H7 (cell line): ENCODE results near the gene LHFPL4. TPM values are rescaled to one million over a fixed set of nuclear protein-coding genes. Genes with fewer than 3 reads are reported as not detected.
A peak's percentile ranks its signal among the peaks of the same experiment; 100 is the strongest.
"Not testable (repeated sequence)": the region's sequence is repeated elsewhere in the genome, so short reads cannot be mapped to it uniquely, and the experiment has no call there.

Experiments
- DNase-seq: peaks from one replicate; pipeline ENCODE4 v3.0.0; 2012
- H3K27me3 ChIP-seq: 2 replicates; pipeline ENCODE4 v1.6.0; 2011; ENCODE audit warnings: mild to moderate bottlenecking, low read length; ENCODE audit not compliant: control insufficient read depth, insufficient read depth
- H3K36me3 ChIP-seq: replicated peaks from 2 replicates; pipeline ENCODE4 v1.5.1; 2011; ENCODE audit warnings: low read length; ENCODE audit not compliant: control insufficient read depth, insufficient read depth
- H3K4me3 ChIP-seq: 2 replicates; pipeline ENCODE4 v1.5.1; 2011; ENCODE audit warnings: low read depth, mild to moderate bottlenecking, control low read depth, low read length, moderate library complexity; ENCODE audit not compliant: insufficient read depth
- total RNA-seq: library from RNA; depleted of rRNA; stranded (reverse); fragments of >200 nt; shearing (Covaris generic); gene quantifications from 2 replicates; pipeline ENCODE4 v1.2.3, GENCODE V29; 2014; rRNA removed

The LHFPL4 gene
- 14.6 and 16.1 TPM in 2 replicates for total RNA-seq

- Histone ChIP-seq H3K36me3 (no peaks in the 10 kb centered on the region), H3K27me3 (peaks cover 7% of the 10 kb centered on the region), H3K4me3 (peak within 1 kb of the TSS; percentile 60)
- DNase-seq: peak; percentile 96
These were observed at the start of gene LHFPL4 for GRCh38 chr3:9553021-9553947. Gene LHFPL4, minus strand, starts transcription at chr3:9553822. Its CDS starts 1,143 bp downstream, at chr3:9552679.

DNA sequence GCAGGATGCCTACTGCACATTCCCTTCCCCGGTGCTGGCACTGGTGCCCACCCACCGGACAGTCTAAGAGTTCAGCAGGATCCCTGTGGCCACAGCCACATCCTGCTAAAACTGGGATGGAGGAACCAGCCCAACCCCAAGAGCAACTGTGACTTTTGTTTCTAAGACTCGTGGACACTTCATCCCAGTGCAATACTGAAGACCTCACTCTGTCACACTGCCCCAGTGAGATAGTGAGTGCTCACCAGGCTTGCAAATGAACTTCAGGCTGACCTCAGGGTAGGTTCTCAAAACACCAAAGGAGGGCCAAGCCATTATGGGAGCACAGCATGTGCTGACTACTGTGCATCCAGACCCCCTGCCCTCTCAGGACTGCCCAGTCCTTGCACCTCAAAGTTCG lies 49.0 kb upstream of the LHFPL4 start:
- Histone ChIP-seq H3K27me3 (no peaks in the 10 kb centered on the region), H3K4me3 (no peak overlapping the region), H3K36me3 (no peaks in the 10 kb centered on the region)
- DNase-seq: no peak

- H3K4me3 ChIP-seq, H3K27me3 ChIP-seq, H3K36me3 ChIP-seq, DNase-seq: not testable (repeated sequence)
These were observed 47.5 kb upstream of the LHFPL4 start for GRCh38 chr3:9601006-9601581.

DNA sequence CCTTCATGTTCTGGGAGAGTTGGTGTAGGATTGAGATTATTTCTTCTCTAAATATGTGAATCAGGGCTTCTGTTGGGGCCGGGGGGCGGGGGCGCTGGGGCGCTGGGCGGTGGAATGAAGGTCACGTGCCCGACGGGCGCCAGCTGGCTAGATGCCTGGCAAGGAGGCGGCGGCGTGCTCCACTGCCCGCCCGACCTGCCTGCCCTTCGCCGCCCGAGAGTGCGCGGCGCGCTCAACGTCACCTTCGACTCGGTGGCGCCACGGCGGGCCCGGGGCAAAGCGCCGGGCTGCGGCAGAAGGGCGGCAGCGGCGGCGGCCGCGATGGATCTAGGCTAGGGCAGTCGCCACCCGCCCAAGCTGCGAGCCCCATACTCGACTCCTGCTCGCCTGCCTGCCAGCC lies 47.0 kb upstream of the LHFPL4 start:
- peak; percentile 34 for DNase-seq
- Histone ChIP-seq H3K36me3 (no peaks in the 10 kb centered on the region), H3K27me3 (no peaks in the 10 kb centered on the region), H3K4me3 (no peak overlapping the region)

- H3K4me3 ChIP-seq: no peak overlapping the region
- no peaks in the 10 kb centered on the region for H3K36me3 ChIP-seq
- no peaks in the 10 kb centered on the region for H3K27me3 ChIP-seq
- DNase-seq: no peak
These were observed 45.3 kb upstream of the LHFPL4 start for GRCh38 chr3:9598783-9599387.

- Histone ChIP-seq H3K4me3 (no peak overlapping the region), H3K36me3 (no peaks in the 10 kb centered on the region), H3K27me3 (no peaks in the 10 kb centered on the region)
These were observed 42.3 kb upstream of the LHFPL4 start for GRCh38 chr3:9595877-9596276.

DNA sequence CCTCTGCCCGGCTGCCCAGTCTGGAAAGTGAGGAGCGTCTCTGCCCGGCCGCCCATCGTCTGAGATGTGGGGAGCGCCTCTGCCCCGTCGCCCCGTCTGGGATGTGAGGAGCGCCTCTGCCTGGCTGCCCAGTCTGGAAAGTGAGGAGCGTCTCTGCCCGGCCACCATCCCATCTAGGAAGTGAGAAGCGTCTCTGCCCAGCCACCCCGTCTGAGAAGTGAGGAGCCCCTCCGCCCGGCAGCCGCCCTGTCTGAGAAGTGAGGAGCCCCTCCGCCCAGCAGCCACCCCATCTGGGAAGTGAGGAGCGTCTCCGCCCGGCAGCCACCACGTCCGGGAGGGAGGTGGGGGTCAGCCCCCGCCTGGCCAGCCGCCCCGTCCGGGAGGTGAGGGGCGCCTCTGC lies 38.2 kb upstream of the LHFPL4 start:
- not testable (repeated sequence) for H3K36me3 ChIP-seq, H3K4me3 ChIP-seq, H3K27me3 ChIP-seq, DNase-seq

More at GRCh38 chr3:9595877-9596276, 42.3 kb upstream of the LHFPL4 start:
- no peak for DNase-seq

- DNase-seq: no peak
- H3K4me3 ChIP-seq: no peak overlapping the region
- no peaks in the 10 kb centered on the region for H3K27me3 ChIP-seq
- H3K36me3 ChIP-seq: no peaks in the 10 kb centered on the region
These were observed 36.7 kb upstream of the LHFPL4 start for GRCh38 chr3:9590282-9590791.

DNA sequence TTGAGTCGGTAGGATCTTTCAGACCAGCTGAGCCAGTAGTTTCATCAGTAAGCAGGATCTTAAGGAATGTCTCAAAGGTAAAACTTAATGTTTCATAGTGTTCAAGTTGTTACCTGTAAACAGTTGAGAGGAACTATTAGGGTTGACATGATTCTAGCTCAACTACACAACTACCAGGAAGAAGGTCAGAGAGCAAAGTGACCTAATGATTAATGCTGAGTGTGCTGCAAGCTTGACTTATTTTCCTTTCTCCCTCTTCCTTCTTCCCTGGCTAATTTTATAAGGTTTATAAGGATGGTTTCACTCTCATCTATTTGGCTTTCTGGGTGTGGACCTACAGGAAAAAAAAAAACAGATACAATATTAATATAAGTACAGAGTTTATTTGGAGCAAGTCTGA lies 30.2 kb upstream of the LHFPL4 start:
- Histone ChIP-seq H3K36me3 (no peaks in the 10 kb centered on the region), H3K27me3 (no peaks in the 10 kb centered on the region), H3K4me3 (no peak overlapping the region)
- no peak for DNase-seq

DNA sequence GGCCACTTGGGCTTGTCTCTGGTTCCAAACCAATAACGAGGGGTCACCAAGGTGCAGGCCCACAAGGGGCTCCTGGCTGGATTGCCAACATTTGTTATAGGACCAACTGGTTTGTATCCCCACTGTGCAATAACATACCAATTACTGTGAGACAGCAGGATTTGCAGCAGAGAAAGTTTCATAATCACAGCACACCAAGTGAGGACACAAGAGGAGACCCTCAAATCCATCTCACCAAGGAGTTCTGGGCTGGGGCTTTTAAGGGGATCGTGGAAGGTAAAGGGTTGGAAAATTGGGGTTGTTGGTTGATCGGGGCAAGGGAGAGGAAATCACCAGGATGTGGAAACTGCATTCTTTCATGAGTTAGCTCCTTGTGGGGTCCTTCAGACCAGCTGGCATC lies 29.7 kb upstream of the LHFPL4 start:
- DNase-seq: no peak
- Histone ChIP-seq H3K36me3 (no peaks in the 10 kb centered on the region), H3K27me3 (no peaks in the 10 kb centered on the region), H3K4me3 (no peak overlapping the region)

- H3K27me3 ChIP-seq: no peaks in the 10 kb centered on the region
- no peak overlapping the region for H3K4me3 ChIP-seq
- H3K36me3 ChIP-seq: no peaks in the 10 kb centered on the region
- no peak for DNase-seq
These were observed 28.7 kb upstream of the LHFPL4 start for GRCh38 chr3:9582332-9582731.

- H3K4me3 ChIP-seq: no peak overlapping the region
- H3K27me3 ChIP-seq: no peaks in the 10 kb centered on the region; the same call in 1 of the 2 replicates
- H3K36me3 ChIP-seq: no peaks in the 10 kb centered on the region
- peak; percentile 52 for DNase-seq
These were observed 28.1 kb upstream of the LHFPL4 start for GRCh38 chr3:9581742-9582141.

GRCh38 chr3:9569054-9569453 lies 15.4 kb upstream of the LHFPL4 start:
- no peaks in the 10 kb centered on the region for H3K27me3 ChIP-seq

DNA sequence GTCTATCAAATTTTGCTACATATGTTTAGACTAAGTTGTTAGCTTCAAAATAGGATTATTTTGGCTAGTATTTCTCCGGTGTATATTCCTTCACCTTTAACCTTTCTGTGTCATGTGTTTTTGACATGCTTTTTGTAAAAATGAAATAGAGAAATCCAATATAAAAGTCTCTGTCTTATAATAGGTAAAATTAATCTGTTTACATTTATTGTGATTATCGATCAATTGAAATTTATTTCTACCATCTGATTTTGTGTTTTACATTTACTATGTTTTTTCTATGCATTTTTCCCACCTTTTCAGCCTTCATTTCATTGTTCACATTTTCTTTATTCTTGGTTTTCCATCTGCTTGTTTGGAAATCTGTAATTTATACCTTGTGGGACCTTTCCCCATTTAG lies 11.7 kb upstream of the LHFPL4 start:
- H3K36me3 ChIP-seq: no peaks in the 10 kb centered on the region
- DNase-seq: no peak
- H3K4me3 ChIP-seq: no peak overlapping the region
- no peaks in the 10 kb centered on the region for H3K27me3 ChIP-seq

More at GRCh38 chr3:9569054-9569453, 15.4 kb upstream of the LHFPL4 start:
- DNase-seq: no peak
- Histone ChIP-seq H3K4me3 (no peak overlapping the region), H3K36me3 (no peaks in the 10 kb centered on the region)

GRCh38 chr3:9563851-9564250 lies 10.2 kb upstream of the LHFPL4 start:
- DNase-seq: no peak
- H3K4me3 ChIP-seq: no peak overlapping the region

More at GRCh38 chr3:9563851-9564250, 10.2 kb upstream of the LHFPL4 start:
- H3K27me3 ChIP-seq: no peaks in the 10 kb centered on the region
- H3K36me3 ChIP-seq: no peaks in the 10 kb centered on the region
